ENCODE data around the gene PRPF6. TPM values are rescaled to one million over a fixed set of nuclear protein-coding genes. Genes with fewer than 3 reads are reported as not detected.

PRPF6 gene
- total and polyA plus RNA-seq, 2 of the 13 experiments (the other 11 are each of a cell fraction or from before 2014, with no cell fraction given): 63.7 to 101 TPM

- TF ChIP-seq ZNF275 (CRISPR knock-in tag; IDR thresholded peaks at IDR 0.05; ENCODE audit: borderline replicate concordance) (peak; percentile 35; the same call in 1 of the 2 replicates), ZBTB8A (CRISPR knock-in tag; IDR thresholded peaks at IDR 0.05; ENCODE audit: borderline replicate concordance, low read depth) (no peak), UBTF (CRISPR knock-in tag; IDR thresholded peaks at IDR 0.05) (no peak), NFE2 (CRISPR knock-in tag; IDR thresholded peaks at IDR 0.05) (no peak), MYC (CRISPR knock-in tag; IDR thresholded peaks at IDR 0.05; ENCODE audit: borderline replicate concordance) (peak; percentile 26), ZNF430 (CRISPR knock-in tag; IDR thresholded peaks at IDR 0.05) (no peak), DDIT3 (CRISPR knock-in tag; IDR thresholded peaks at IDR 0.05) (no peak; the same call in 1 of the 2 replicates), TSC22D2 (CRISPR knock-in tag; IDR thresholded peaks at IDR 0.05; ENCODE audit: borderline replicate concordance) (0 out of 2 replicates have a peak, but pooled peaks have one; percentile 13), NAIF1 (CRISPR knock-in tag; IDR thresholded peaks at IDR 0.05; ENCODE audit: borderline replicate concordance) (no peak), GATAD2A (CRISPR knock-in tag; IDR thresholded peaks at IDR 0.05) (peak; percentile 36; the same call in 1 of the 2 replicates), HNRNPK (IDR thresholded peaks at IDR 0.05; ENCODE audit: low read depth, low read length, poor library complexity, severe bottlenecking) (no peak), POLR2A (IDR thresholded peaks at IDR 0.05; ENCODE audit: insufficient read depth in 1 of 2, low read depth in 2 of 2, low read length in 2 of 2) (no peak), ZNF790 (CRISPR knock-in tag; IDR thresholded peaks at IDR 0.05; ENCODE audit: borderline replicate concordance) (0 out of 2 replicates have a peak, but pooled peaks have one; percentile 54), ZNF331 (CRISPR knock-in tag; IDR thresholded peaks at IDR 0.05) (peak; percentile 46; the same call in 1 of the 2 replicates), THAP7 (CRISPR knock-in tag; IDR thresholded peaks at IDR 0.05) (no peak), ZNF530 (CRISPR knock-in tag; IDR thresholded peaks at IDR 0.05; ENCODE audit: low read depth) (no peak), ZNF343 (CRISPR knock-in tag; IDR thresholded peaks at IDR 0.05) (peak; percentile 89), MEIS2 (CRISPR knock-in tag; IDR thresholded peaks at IDR 0.05) (peak; percentile 64; the same call in 1 of the 2 replicates), SRF (IDR thresholded peaks at IDR 0.05; ENCODE audit: low read depth, low read length) (no peak), SKIL (CRISPR knock-in tag; IDR thresholded peaks at IDR 0.05; ENCODE audit: borderline replicate concordance) (no peak; the same call in 1 of the 2 replicates), HOXA7 (CRISPR knock-in tag; IDR thresholded peaks at IDR 0.05) (no peak), NCOA5 (CRISPR knock-in tag; IDR thresholded peaks at IDR 0.05) (no peak), ZNF563 (CRISPR knock-in tag; IDR thresholded peaks at IDR 0.05) (no peak; the same call in 1 of the 2 replicates)
These were observed 76.9 kb downstream of the PRPF6 start (continued) for GRCh38 chr20:64057628-64058498.

Data from HepG2 (cell line).